Measurements from ENCODE around the gene G6PC1.

G6PC1 gene

GRCh38 chr17:42852351-42852750, 48.2 kb upstream of the G6PC1 start:
- Histone ChIP-seq H3K79me2 (ENCODE audit: control insufficient read depth, low read length) (no peaks in the 10 kb centered on the region), H3K27ac (ENCODE audit: low read depth, low read length) (no peak overlapping the region), H3K9me3 (ENCODE audit: control insufficient read depth, insufficient read depth, low read length) (no peaks in the 10 kb centered on the region), H3K36me3 (ENCODE audit: control insufficient read depth, low read length) (no peaks in the 10 kb centered on the region), H3F3A (ENCODE audit: control insufficient read depth, insufficient read depth) (peaks cover 4% of the 10 kb centered on the region; the same call in 1 of the 2 replicates), H3K4me2 (ENCODE audit: low read length) (no peak overlapping the region), H4K20me1 (ENCODE audit: control insufficient read depth, insufficient read depth, low read depth, low read length) (no peaks in the 10 kb centered on the region), H3K4me1 (ENCODE audit: control insufficient read depth, low read length) (no peaks in the 10 kb centered on the region), H3K4me3 (ENCODE audit: low read length) (no peak overlapping the region), H3K9me2 (replicated peaks; ENCODE audit: control insufficient read depth, low read length) (no peaks in the 10 kb centered on the region), H3K27me3 (ENCODE audit: control insufficient read depth, low read length) (no peaks in the 10 kb centered on the region)
- no peak for TF ChIP-seq CTCF (IDR thresholded peaks at IDR 0.05; ENCODE audit: low read depth, low read length, poor library complexity, severe bottlenecking)
- TF ChIP-seq EZH2phosphoT487 (IDR thresholded peaks at IDR 0.05; ENCODE audit: borderline replicate concordance, low read length): no peak

GRCh38 chr17:42853004-42853403, 47.6 kb upstream of the G6PC1 start:
- Histone ChIP-seq H3K27ac (ENCODE audit: low read depth, low read length) (no peak overlapping the region), H3K4me2 (ENCODE audit: low read length) (no peak overlapping the region), H4K20me1 (ENCODE audit: control insufficient read depth, insufficient read depth, low read depth, low read length) (no peaks in the 10 kb centered on the region), H3F3A (ENCODE audit: control insufficient read depth, insufficient read depth) (peaks cover 4% of the 10 kb centered on the region; the same call in 1 of the 2 replicates), H3K36me3 (ENCODE audit: control insufficient read depth, low read length) (no peaks in the 10 kb centered on the region), H3K4me1 (ENCODE audit: control insufficient read depth, low read length) (no peaks in the 10 kb centered on the region), H3K9me3 (ENCODE audit: control insufficient read depth, insufficient read depth, low read length) (no peaks in the 10 kb centered on the region), H3K27me3 (ENCODE audit: control insufficient read depth, low read length) (no peaks in the 10 kb centered on the region), H3K79me2 (ENCODE audit: control insufficient read depth, low read length) (no peaks in the 10 kb centered on the region), H3K9me2 (replicated peaks; ENCODE audit: control insufficient read depth, low read length) (no peaks in the 10 kb centered on the region), H3K4me3 (ENCODE audit: low read length) (no peak overlapping the region)
- TF ChIP-seq CTCF (IDR thresholded peaks at IDR 0.05; ENCODE audit: low read depth, low read length, poor library complexity, severe bottlenecking): no peak
- TF ChIP-seq EZH2phosphoT487 (IDR thresholded peaks at IDR 0.05; ENCODE audit: borderline replicate concordance, low read length): no peak

DNA sequence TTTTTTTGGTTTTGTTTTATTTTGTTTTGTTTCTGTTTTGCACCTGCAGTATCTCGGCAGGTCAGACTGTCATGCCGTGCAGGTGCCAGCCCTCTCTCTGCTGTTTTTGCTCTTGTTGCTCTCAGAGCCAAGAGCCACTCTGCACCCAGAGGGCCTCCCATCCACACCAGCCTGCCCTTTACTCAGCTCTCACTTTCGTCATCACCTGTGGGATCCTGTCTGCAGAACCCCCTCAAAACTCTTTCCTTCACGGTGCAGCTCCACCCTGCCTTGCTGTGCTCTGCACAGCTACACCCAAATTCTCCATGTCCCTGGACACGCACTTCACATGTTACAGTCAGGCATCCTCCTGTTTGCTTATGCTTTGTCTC, 47.0 kb upstream of the G6PC1 start:
- no peaks in the 10 kb centered on the region for H3K79me2 ChIP-seq (ENCODE audit: control insufficient read depth, low read length)
- no peaks in the 10 kb centered on the region for H3K4me1 ChIP-seq (ENCODE audit: control insufficient read depth, low read length)
- H3K36me3 ChIP-seq (ENCODE audit: control insufficient read depth, low read length): no peaks in the 10 kb centered on the region
- no peaks in the 10 kb centered on the region for H3K27me3 ChIP-seq (ENCODE audit: control insufficient read depth, low read length)
- H3K4me3 ChIP-seq (ENCODE audit: low read length): no peak overlapping the region
- no peak overlapping the region for H3K4me2 ChIP-seq (ENCODE audit: low read length)
- no peak for TF ChIP-seq CTCF (IDR thresholded peaks at IDR 0.05; ENCODE audit: low read depth, low read length, poor library complexity, severe bottlenecking)
- no peak for TF ChIP-seq EZH2phosphoT487 (IDR thresholded peaks at IDR 0.05; ENCODE audit: borderline replicate concordance, low read length)
- no peak overlapping the region for H3K27ac ChIP-seq (ENCODE audit: low read depth, low read length)
- H3K9me2 ChIP-seq (replicated peaks; ENCODE audit: control insufficient read depth, low read length): no peaks in the 10 kb centered on the region
- no peaks in the 10 kb centered on the region for H3K9me3 ChIP-seq (ENCODE audit: control insufficient read depth, insufficient read depth, low read length)
- peaks cover 4% of the 10 kb centered on the region; the same call in 1 of the 2 replicates for H3F3A ChIP-seq (ENCODE audit: control insufficient read depth, insufficient read depth)
- H4K20me1 ChIP-seq (ENCODE audit: control insufficient read depth, insufficient read depth, low read depth, low read length): no peaks in the 10 kb centered on the region

Data from DOHH2 (cell line).